Stimulated activated CD4-positive, alpha-beta T cell treated with anti-CD3 and anti-CD28 coated beads, Interleukin-15, amount 100 ng/mL, for 48 hours (primary cell): ENCODE data around the gene CAPZA2.
"Not testable (repeated sequence)": the region's sequence is repeated elsewhere in the genome, so short reads cannot be mapped to it uniquely, and the experiment has no call there.

ENCODE experiments used
- DNase-seq, 2 donors: peaks; one replicate each; pipeline ENCODE4 v3.0.0-alpha.2; 2020; ENCODE audit warnings: low read depth in 2 of 2

The CAPZA2 gene

DNA sequence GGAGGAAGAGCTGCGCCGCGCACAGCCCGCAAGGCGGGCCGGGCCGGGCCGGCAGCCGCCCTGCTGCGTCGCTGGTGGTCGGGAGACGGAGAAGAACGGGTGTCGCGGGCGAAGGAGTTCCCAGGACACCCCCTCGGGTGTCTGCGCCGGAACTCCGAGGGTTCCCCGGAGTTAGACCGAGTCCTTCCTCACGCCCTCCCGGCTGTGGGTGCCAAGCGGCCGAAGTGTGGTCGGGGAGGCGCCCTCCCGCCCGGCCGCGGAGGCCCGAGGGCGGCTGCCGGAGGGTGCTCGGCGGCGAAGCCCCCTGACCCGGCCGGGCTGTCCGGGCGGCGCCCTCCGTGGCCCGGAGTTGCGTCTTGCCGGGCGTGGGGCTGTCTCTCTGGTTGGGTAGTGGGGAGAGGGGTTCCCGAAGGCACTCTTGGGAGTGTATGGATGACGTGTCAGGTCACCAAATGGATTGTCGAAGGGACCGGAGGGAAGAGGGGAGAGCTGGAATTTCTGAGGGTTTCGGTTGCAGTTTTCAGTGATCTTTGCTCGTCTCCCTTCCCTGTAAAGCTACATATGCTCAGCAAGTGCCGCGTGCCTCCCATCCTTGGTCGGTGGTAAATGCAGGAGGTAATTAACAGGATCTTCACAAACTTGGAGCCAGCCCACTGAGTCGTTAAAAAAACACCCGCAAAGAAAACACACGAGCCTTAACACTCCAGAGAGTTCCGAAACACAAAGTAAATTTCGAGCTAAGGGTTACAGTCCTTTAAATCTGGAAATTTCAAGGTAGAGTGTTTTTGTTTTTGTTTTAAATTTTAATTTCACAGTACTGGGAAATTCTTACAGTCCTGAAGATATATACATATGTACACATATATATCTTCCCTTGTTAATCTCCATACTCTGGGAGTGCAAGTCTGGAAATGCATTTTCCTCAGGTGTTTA lies 91.8 kb downstream of the CAPZA2 start:
- no peak for DNase-seq

GRCh38 chr7:116955340-116955739 lies 93.0 kb downstream of the CAPZA2 start:
- no peak for DNase-seq

- DNase-seq: no peak
These were observed 93.6 kb downstream of the CAPZA2 start for GRCh38 chr7:116955801-116956476.

DNA sequence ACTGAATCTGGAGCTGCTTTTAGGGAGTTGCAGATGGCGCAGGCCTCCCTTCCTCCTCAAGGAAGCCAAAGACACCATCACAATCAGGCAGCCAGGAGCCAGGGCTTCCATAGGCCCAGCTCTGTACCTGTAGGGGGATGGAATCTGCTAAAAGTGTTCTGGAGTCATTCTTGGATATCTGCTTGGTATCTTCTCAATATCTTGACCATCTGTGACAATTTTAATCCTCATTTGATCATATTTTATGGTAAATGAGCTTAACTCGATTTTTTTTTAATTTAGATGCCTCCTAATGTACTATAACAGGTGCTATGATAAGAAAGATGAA lies 94.1 kb downstream of the CAPZA2 start:
- DNase-seq: no peak

GRCh38 chr7:116957874-116958273 lies 95.5 kb downstream of the CAPZA2 start:
- no peak for DNase-seq

GRCh38 chr7:116961966-116962673 lies 99.7 kb downstream of the CAPZA2 start:
- DNase-seq: not testable (repeated sequence)

DNA sequence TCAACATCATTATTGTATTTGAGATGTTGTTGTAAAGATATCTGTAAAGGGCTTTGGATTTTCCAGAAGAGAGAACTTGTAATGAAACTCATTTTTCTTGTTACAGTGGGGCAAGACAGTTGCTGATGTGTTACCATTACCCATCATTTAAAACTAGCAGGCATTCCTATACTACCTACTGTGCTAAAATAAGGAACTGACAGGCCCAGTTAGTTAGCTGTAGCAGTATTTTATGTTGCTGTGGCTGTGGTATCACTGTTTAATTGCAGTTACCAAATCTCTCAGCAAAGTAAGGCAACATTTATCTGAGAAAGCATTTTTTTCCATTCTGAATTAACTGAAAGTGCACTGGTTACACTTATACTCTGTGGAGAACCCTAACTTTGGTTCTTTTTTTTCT lies 100.8 kb downstream of the CAPZA2 start:
- no peak for DNase-seq

- no peak for DNase-seq
These were observed 104.2 kb downstream of the CAPZA2 start for GRCh38 chr7:116966601-116967000.

DNA sequence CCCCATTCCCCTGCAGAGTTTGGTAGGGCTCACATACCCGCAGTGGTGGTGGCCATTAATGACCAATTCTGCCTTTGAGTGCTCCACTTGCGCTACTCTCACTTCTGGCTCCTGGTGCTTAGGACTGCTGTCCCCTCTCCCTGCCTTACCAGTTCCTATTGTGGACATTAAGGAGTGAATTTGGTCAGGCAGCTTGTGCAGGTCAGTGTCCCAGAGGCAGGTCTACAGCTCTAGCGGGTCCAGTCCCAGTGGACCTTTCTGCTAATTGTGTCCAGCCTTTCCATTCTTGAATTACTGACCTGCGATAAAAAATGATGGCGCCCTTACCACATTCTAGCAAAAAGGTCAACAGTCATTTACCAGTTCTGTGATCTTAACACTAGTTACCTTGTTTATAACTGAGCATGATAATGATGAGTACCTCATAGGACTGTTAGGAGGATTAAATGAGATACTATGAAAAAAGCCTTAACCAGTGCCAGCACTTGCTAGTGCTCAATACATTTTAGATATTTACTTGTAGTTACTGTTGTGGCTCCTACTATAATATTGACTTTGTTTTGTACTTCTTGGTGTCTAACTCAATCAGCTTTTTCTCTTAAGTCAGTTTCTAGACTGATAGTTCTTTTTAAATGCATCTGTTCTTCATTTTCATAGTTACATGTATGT lies 105.0 kb downstream of the CAPZA2 start:
- no peak for DNase-seq

- DNase-seq: no peak
These were observed 105.6 kb downstream of the CAPZA2 start for GRCh38 chr7:116967983-116968382.

- DNase-seq: no peak
These were observed 106.2 kb downstream of the CAPZA2 start for GRCh38 chr7:116968631-116969030.

DNA sequence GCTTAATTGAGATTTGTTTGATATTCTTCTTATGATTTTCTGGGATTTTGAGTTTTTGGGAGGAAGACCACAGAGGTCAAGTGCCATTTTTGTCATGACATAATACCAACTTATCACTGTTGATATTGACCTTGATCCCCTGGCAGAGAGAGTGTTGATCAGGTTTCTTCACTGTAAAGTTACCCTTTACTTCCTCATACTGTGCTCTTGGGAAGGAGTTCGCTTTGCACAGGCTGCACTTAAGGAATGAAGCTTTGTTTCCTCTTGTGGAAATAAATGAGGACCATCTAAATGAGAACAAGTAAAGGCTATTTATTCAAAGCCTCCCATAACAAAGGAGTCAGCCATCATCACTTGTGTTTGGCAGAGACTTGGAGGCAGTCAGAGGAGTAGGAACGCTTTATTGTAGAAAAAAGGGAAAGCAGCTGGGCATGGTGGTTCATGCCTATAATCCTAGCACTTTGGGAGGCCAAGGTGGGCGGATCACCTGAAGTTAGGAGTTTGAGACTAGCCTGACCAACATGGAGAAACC lies 107.0 kb downstream of the CAPZA2 start:
- DNase-seq: no peak

DNA sequence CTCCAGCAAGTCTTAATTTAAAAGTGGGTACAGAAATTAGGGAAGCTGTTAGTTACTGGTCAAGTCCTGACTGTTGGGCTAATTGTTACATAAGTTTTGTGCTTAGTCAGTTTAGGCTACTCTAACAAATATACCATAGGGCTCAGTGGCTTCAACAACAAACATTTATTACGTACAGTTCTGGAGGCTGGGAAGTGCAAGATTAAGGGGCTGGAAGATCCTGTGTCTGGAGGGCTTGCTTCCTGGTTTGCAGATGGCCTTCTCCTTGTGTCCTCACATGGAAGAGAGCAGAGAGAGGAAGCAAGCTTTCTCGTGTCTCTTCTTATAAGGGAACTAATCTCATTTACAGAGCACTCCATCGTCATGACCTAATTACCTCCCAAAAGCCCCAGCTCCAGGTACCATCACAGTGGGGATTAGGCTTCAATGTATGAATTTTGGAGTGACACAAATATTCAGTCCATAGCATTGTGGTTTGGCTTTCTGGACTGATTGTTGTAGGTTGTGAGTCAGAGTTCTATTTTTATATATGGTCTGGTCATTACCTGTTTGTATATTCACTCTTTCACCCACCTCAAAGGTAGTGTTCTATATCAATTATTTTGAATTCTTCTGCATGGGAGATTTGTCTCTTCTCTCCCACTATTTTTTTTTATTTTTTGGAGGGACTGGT lies 108.0 kb downstream of the CAPZA2 start:
- no peak for DNase-seq

GRCh38 chr7:116971153-116971552 lies 108.8 kb downstream of the CAPZA2 start:
- DNase-seq: not testable (repeated sequence)
